IMR-90 (cell line): ENCODE results near the gene MRPL20. TPM values are rescaled to one million over a fixed set of nuclear protein-coding genes. Genes with fewer than 3 reads are reported as not detected.

Source experiments
- ATAC-seq: fragments of 200-7000 bp; cut with Tn5 transposase; 2 replicates; pipeline ENCODE4 v1.9.1; 2020; ENCODE audit warnings: low read depth, mild to moderate bottlenecking, moderate library complexity
- BruUV-seq: library from RNA; stranded (reverse); fragments of 400-500 nt; replicated peaks from 2 replicates; lab custom pipeline; 2021; lab: Mats Ljungman, UMichigan
- CTCF ChIA-PET: fragments of 300-600 bp; formaldehyde crosslinking; extraction: SDS; loops from one replicate; lab custom pipeline; 2021; ENCODE audit warnings: antibody characterized with exemption; lab: Yijun Ruan, JAX
- POLR2A ChIA-PET: fragments of 300-600 bp; sonication (Branson Sonifier 250); formaldehyde crosslinking; loops from one replicate; lab custom pipeline; 2022; ENCODE audit warnings: antibody characterized with exemption; ENCODE audit not compliant: unreplicated experiment; lab: Charles Lee
- DNase-seq: peaks from one replicate; pipeline ENCODE4 v3.0.0; 2013
- H2AFZ ChIP-seq: replicated peaks from 2 replicates; pipeline ENCODE3; 2013; ENCODE audit warnings: low read length, mild to moderate bottlenecking; ENCODE audit not compliant: poor library complexity
- H2AK5ac ChIP-seq: 2 replicates; pipeline ENCODE4 v1.6.1; 2013; ENCODE audit warnings: low read depth, low read length, inconsistent platforms
- H2AK9ac ChIP-seq: replicated peaks from 2 replicates; pipeline ENCODE3; 2013; ENCODE audit warnings: mild to moderate bottlenecking, low read depth, low read length, moderate library complexity; ENCODE audit not compliant: poor library complexity
- H2BK120ac ChIP-seq: 2 replicates; pipeline ENCODE4 v1.6.1; 2013; ENCODE audit warnings: low read depth, low read length, inconsistent platforms
- H2BK15ac ChIP-seq: 3 replicates; pipeline ENCODE4 v1.6.1; 2013; ENCODE audit warnings: low read depth, low read length, inconsistent platforms
- H2BK20ac ChIP-seq: 2 replicates; pipeline ENCODE4 v1.6.1; 2013; ENCODE audit warnings: low read depth, mild to moderate bottlenecking, inconsistent platforms, low read length, moderate library complexity
- H2BK5ac ChIP-seq: 2 replicates; pipeline ENCODE4 v1.6.1; 2013; ENCODE audit warnings: mild to moderate bottlenecking, low read depth, low read length, inconsistent platforms; ENCODE audit not compliant: poor library complexity, severe bottlenecking
- H3K14ac ChIP-seq: replicated peaks from 2 replicates; pipeline ENCODE4 v1.6.1; 2013; ENCODE audit warnings: low read depth, low read length, inconsistent platforms
- H3K18ac ChIP-seq: 2 replicates; pipeline ENCODE4 v1.6.1; 2013; ENCODE audit warnings: low read depth, low read length, control low read depth
- H3K23ac ChIP-seq: 2 replicates; pipeline ENCODE4 v1.6.1; 2013; ENCODE audit warnings: low read depth, low read length, inconsistent platforms
- H3K27ac ChIP-seq: 2 replicates; pipeline ENCODE4 v1.5.1; 2013; ENCODE audit warnings: mild to moderate bottlenecking, control low read depth, low read length; ENCODE audit not compliant: insufficient read depth
- H3K27me3 ChIP-seq: 2 replicates; pipeline ENCODE4 v1.6.1; 2013; ENCODE audit warnings: low read length; ENCODE audit not compliant: control insufficient read depth, insufficient read depth
- H3K36me3 ChIP-seq: 2 replicates; pipeline ENCODE4 v1.6.1; 2013; ENCODE audit warnings: low read length, mixed read lengths; ENCODE audit not compliant: control insufficient read depth, insufficient read depth
- H3K4ac ChIP-seq: 2 replicates; pipeline ENCODE4 v1.6.1; 2013; ENCODE audit warnings: low read depth, low read length, inconsistent platforms
- H3K4me1 ChIP-seq: 2 replicates; pipeline ENCODE4 v1.6.1; 2013; ENCODE audit warnings: low read length, mixed read lengths; ENCODE audit not compliant: control insufficient read depth, insufficient read depth
- H3K4me2 ChIP-seq: 2 replicates; pipeline ENCODE4 v1.6.1; 2013; ENCODE audit warnings: low read depth, mild to moderate bottlenecking, control low read depth, low read length, moderate library complexity
- H3K4me3 ChIP-seq: 2 replicates; pipeline ENCODE4 v1.5.1; 2013; ENCODE audit warnings: low read depth, mild to moderate bottlenecking, control low read depth, low read length, moderate library complexity; ENCODE audit not compliant: insufficient read depth
- H3K56ac ChIP-seq: 2 replicates; pipeline ENCODE4 v1.6.1; 2013; ENCODE audit warnings: low read length, inconsistent platforms; ENCODE audit not compliant: insufficient read depth; ENCODE audit errors: extremely low read depth
- H3K79me1 ChIP-seq, 2 experiments: 2 replicates each; pipeline ENCODE4 v1.6.1; 2013; ENCODE audit warnings: low read length in 2 of 2, inconsistent platforms in 1 of 2, low read depth in 1 of 2
- H3K9ac ChIP-seq: 2 replicates; pipeline ENCODE4 v1.6.1; 2013; ENCODE audit warnings: low read depth, low read length, control low read depth
- H3K9me1 ChIP-seq: 2 replicates; pipeline ENCODE4 v1.6.1; 2013; ENCODE audit warnings: low read length, inconsistent platforms; ENCODE audit not compliant: insufficient read depth
- H3K9me3 ChIP-seq: 2 replicates; pipeline ENCODE4 v1.6.1; 2013; ENCODE audit warnings: low read length; ENCODE audit not compliant: control insufficient read depth, insufficient read depth
- H4K20me1 ChIP-seq: 2 replicates; pipeline ENCODE4 v1.6.1; 2013; ENCODE audit warnings: low read length, inconsistent platforms; ENCODE audit not compliant: insufficient read depth
- H4K5ac ChIP-seq: 2 replicates; pipeline ENCODE4 v1.6.1; 2013; ENCODE audit warnings: mild to moderate bottlenecking, low read depth, low read length, control low read depth
- H4K8ac ChIP-seq, 2 experiments: 2 replicates each; pipeline ENCODE4 v1.6.1; 2013; ENCODE audit warnings: low read depth in 2 of 2, low read length in 2 of 2, control low read depth in 1 of 2, inconsistent platforms in 1 of 2
- H4K91ac ChIP-seq: 2 replicates; pipeline ENCODE4 v1.6.1; 2013; ENCODE audit warnings: low read depth, low read length, inconsistent platforms; ENCODE audit not compliant: insufficient read depth
- BHLHE40 ChIP-seq: fragments of 150-350 bp; IDR thresholded peaks from 2 replicates; pipeline ENCODE4 v1.6.1; 2016; ENCODE audit warnings: mild to moderate bottlenecking, low read depth, low read length
- CEBPB ChIP-seq: IDR thresholded peaks from 2 replicates; pipeline ENCODE4 v1.6.1; 2012; ENCODE audit warnings: low read depth, low read length, improper control_type of control experiment
- CHD1 ChIP-seq: IDR thresholded peaks from 2 replicates; pipeline ENCODE4 v1.6.1; 2012; ENCODE audit warnings: low read depth, low read length, improper control_type of control experiment
- FOS ChIP-seq: fragments of 150-350 bp; IDR thresholded peaks from 2 replicates; pipeline ENCODE4 v1.6.1; 2016; ENCODE audit warnings: low read depth, low read length
- MAFK ChIP-seq: IDR thresholded peaks from 2 replicates; pipeline ENCODE4 v1.6.1; 2012; ENCODE audit warnings: low read depth, low read length, improper control_type of control experiment
- MAZ ChIP-seq: IDR thresholded peaks from 2 replicates; pipeline ENCODE4 v1.6.1; 2012; ENCODE audit warnings: low read depth, mild to moderate bottlenecking, low read length, improper control_type of control experiment, moderate library complexity, borderline replicate concordance
- MXI1 ChIP-seq: IDR thresholded peaks from 2 replicates; pipeline ENCODE4 v1.6.1; 2012; ENCODE audit warnings: low read depth, mild to moderate bottlenecking, low read length, moderate library complexity, borderline replicate concordance
- NFE2L2 ChIP-seq: fragments of 150-350 bp; IDR thresholded peaks from 2 replicates; pipeline ENCODE4 v1.6.1; 2016; ENCODE audit warnings: low read depth, mild to moderate bottlenecking, low read length
- POLR2A ChIP-seq: IDR thresholded peaks from 2 replicates; pipeline ENCODE4 v1.6.1; 2012; ENCODE audit warnings: mild to moderate bottlenecking, low read depth, low read length
- RAD21 ChIP-seq: IDR thresholded peaks from 2 replicates; pipeline ENCODE4 v1.6.1; 2012; ENCODE audit warnings: low read length, improper control_type of control experiment
- RCOR1 ChIP-seq: IDR thresholded peaks from 2 replicates; pipeline ENCODE4 v1.6.1; 2012; ENCODE audit warnings: mild to moderate bottlenecking, low read length, improper control_type of control experiment; ENCODE audit not compliant: insufficient replicate concordance
- RFX5 ChIP-seq: IDR thresholded peaks from 2 replicates; pipeline ENCODE4 v1.8.0; 2012; ENCODE audit warnings: low read depth, mild to moderate bottlenecking, low read length, moderate library complexity
- SMC3 ChIP-seq: fragments of 150-350 bp; IDR thresholded peaks from 2 replicates; pipeline ENCODE4 v1.6.1; 2016; ENCODE audit warnings: low read depth, mild to moderate bottlenecking, antibody characterized with exemption, low read length, moderate library complexity
- WGBS, 2 experiments: methylation state at CpG; one replicate each; pipeline versions ENCODE4 v1.1.5 to v1.1.7; 2013; ENCODE audit warnings: missing lambda C conversion rate in 2 of 2; ENCODE audit not compliant: insufficient read length in 1 of 2; ENCODE audit errors: extremely low coverage in 2 of 2; 5-methylcytosine and 5-hydroxymethylcytosine counted together
- dilution Hi-C: fragments of 300-500 bp; cut with HindIII; formaldehyde crosslinking; loops from one replicate; pipeline ENCODE4 v1.14.3; 2018; ENCODE audit warnings: low sequenced_read_pairs; ENCODE audit not compliant: unreplicated experiment
- in situ Hi-C: fragments of 300-500 bp; cut with MboI; formaldehyde crosslinking; loops from 3 replicates; pipeline ENCODE4 v1.14.3; 2019; ENCODE audit warnings: low sequenced_read_pairs, inconsistent platforms, mixed read lengths
- intact Hi-C: fragments of 100-400 bp; cut with micrococcal nuclease; formaldehyde crosslinking; loops from 2 replicates; pipeline ENCODE4 v1.10.0; 2022
- polyA plus RNA-seq, 3 experiments: library from polyadenylated mRNA; depleted of rRNA; stranded (reverse); fragments of >200 nt; gene quantifications; 2 replicates each; pipeline ENCODE4 v1.2.3, GENCODE V29; 2012; ENCODE audit warnings: low replicate concordance in 1 of 3
- total RNA-seq: library from RNA; depleted of rRNA; stranded (reverse); fragments of >200 nt; gene quantifications from 2 replicates; pipeline ENCODE4 v1.2.3, GENCODE V29; 2012
- TF ChIP-seq, protein P1 (sequence below): fragments of 150-350 bp; IDR thresholded peaks from 2 replicates; pipeline ENCODE4 v1.6.1; 2017; ENCODE audit warnings: mild to moderate bottlenecking, antibody characterized with exemption, low read length, low read depth
- TF ChIP-seq, protein P2 (sequence below): conservative IDR thresholded peaks from 2 replicates; pipeline ENCODE4 v1.5.1; 2012; ENCODE audit warnings: mild to moderate bottlenecking, low read depth, low read length, improper control_type of control experiment
- TF ChIP-seq, protein P3 (sequence below): fragments of 150-350 bp; IDR thresholded peaks from 2 replicates; pipeline ENCODE4 v1.6.1; 2016; ENCODE audit warnings: low read depth, mild to moderate bottlenecking, low read length, moderate library complexity, borderline replicate concordance

The MRPL20 gene
- total and polyA plus RNA-seq, 2 of the 4 experiments (the other 2 are of a cell fraction): 141 to 157 TPM

DNA sequence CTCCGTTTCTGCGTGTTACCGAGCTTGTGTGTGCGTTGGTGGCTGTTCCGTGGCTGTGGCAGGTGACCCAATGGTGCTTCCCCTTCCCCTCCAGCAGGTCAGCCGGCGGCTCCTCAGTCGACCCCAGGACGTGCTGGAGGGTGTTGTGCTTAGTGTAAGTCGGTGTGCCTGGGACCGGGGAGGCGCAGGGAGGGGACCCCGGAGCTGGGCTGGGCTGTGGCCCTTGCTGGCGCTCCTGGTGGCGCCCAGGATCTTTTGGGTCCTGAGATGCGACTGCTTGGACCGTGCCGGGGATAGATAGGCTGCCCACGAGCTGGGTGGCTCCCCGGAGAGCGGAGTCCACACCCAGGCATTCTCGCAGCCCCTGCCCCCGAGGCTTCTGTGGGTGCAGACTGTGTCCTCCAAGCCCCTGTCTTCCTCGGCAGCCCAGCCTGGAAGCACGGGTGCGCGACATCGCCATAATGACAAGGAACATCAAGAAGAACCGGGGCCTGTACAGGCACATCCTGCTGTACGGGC is 48.3 kb upstream of the MRPL20 start:
- BruUV-seq: no TSS peak
- no peak overlapping the region for H3K9ac ChIP-seq
- H4K20me1 ChIP-seq: no peaks in the 10 kb centered on the region
- no peak for ATAC-seq
- H2BK5ac ChIP-seq: no peak overlapping the region
- no peaks in the 10 kb centered on the region for H3K4me1 ChIP-seq
- no peak overlapping the region for H3K27ac ChIP-seq
- dilution Hi-C loops (no loop called here), intact Hi-C loops (no loop called here), in situ Hi-C loops (no loop called here)
- no peaks in the 10 kb centered on the region for H3K9me3 ChIP-seq
- no peak overlapping the region for H3K4me2 ChIP-seq
- no peak overlapping the region for H3K4ac ChIP-seq
- H4K91ac ChIP-seq: no peak overlapping the region
- H2BK20ac ChIP-seq: no peak overlapping the region
- no peak overlapping the region for H4K8ac ChIP-seq
- CTCF ChIA-PET: no interaction called here
- H4K5ac ChIP-seq: no peak overlapping the region
- peaks cover 3% of the 10 kb centered on the region; the same call in 1 of the 2 replicates for H3K27me3 ChIP-seq
- H3K9me1 ChIP-seq: no peaks in the 10 kb centered on the region
- no peak overlapping the region for H2AK9ac ChIP-seq
- no peak overlapping the region for H3K56ac ChIP-seq
- WGBS, 2 experiments: 87% methylated on average over 17 of the region's 30 CpGs; no CpG with 5 or more reads in 1 of the 2 experiments
- H3K79me1 ChIP-seq: no peaks in the 10 kb centered on the region
- H3K36me3 ChIP-seq: no peaks in the 10 kb centered on the region
- H2BK15ac ChIP-seq: no peak overlapping the region
- no peak overlapping the region for H2BK120ac ChIP-seq
- TF ChIP-seq NFE2L2: no peak
- TF ChIP-seq FOS: no peak
- no peak for TF ChIP-seq CEBPB
- TF ChIP-seq, protein P1, sequence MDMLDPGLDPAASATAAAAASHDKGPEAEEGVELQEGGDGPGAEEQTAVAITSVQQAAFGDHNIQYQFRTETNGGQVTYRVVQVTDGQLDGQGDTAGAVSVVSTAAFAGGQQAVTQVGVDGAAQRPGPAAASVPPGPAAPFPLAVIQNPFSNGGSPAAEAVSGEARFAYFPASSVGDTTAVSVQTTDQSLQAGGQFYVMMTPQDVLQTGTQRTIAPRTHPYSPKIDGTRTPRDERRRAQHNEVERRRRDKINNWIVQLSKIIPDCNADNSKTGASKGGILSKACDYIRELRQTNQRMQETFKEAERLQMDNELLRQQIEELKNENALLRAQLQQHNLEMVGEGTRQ: no peak
- TF ChIP-seq, protein P2, sequence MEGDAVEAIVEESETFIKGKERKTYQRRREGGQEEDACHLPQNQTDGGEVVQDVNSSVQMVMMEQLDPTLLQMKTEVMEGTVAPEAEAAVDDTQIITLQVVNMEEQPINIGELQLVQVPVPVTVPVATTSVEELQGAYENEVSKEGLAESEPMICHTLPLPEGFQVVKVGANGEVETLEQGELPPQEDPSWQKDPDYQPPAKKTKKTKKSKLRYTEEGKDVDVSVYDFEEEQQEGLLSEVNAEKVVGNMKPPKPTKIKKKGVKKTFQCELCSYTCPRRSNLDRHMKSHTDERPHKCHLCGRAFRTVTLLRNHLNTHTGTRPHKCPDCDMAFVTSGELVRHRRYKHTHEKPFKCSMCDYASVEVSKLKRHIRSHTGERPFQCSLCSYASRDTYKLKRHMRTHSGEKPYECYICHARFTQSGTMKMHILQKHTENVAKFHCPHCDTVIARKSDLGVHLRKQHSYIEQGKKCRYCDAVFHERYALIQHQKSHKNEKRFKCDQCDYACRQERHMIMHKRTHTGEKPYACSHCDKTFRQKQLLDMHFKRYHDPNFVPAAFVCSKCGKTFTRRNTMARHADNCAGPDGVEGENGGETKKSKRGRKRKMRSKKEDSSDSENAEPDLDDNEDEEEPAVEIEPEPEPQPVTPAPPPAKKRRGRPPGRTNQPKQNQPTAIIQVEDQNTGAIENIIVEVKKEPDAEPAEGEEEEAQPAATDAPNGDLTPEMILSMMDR: no peak
- TF ChIP-seq MAZ: no peak
- TF ChIP-seq SMC3: no peak
- no peak for TF ChIP-seq POLR2A
- no peak for TF ChIP-seq RAD21
- TF ChIP-seq, protein P3, sequence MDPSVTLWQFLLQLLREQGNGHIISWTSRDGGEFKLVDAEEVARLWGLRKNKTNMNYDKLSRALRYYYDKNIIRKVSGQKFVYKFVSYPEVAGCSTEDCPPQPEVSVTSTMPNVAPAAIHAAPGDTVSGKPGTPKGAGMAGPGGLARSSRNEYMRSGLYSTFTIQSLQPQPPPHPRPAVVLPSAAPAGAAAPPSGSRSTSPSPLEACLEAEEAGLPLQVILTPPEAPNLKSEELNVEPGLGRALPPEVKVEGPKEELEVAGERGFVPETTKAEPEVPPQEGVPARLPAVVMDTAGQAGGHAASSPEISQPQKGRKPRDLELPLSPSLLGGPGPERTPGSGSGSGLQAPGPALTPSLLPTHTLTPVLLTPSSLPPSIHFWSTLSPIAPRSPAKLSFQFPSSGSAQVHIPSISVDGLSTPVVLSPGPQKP: no peak
- no peak for TF ChIP-seq RCOR1
- TF ChIP-seq MXI1: no peak
- TF ChIP-seq CHD1: no peak
- TF ChIP-seq BHLHE40: no peak
- TF ChIP-seq MAFK: no peak
- no peak for TF ChIP-seq RFX5
- POLR2A ChIA-PET: no interaction called here
- DNase-seq: no peak
- H2AFZ ChIP-seq: no peak overlapping the region
- no peak overlapping the region for H3K4me3 ChIP-seq
- no peak overlapping the region for H3K23ac ChIP-seq
- no peak overlapping the region for H3K14ac ChIP-seq
- H3K18ac ChIP-seq: no peak overlapping the region
- no peak overlapping the region for H2AK5ac ChIP-seq
